ENCODE results near the gene TRAPPC5.
A peak's percentile ranks its signal among the peaks of the same experiment; 100 is the strongest.
"Not testable (repeated sequence)": the region's sequence is repeated elsewhere in the genome, so short reads cannot be mapped to it uniquely, and the experiment has no call there.

TRAPPC5 gene

GRCh38 chr19:7680606-7681339 is at the start of gene TRAPPC5:
TRAPPC5 (plus strand) TSS chr19:7680833; CDS start chr19:7682254, 1,421 bp downstream.
- peak; percentile 76 to 80 for DNase-seq

GRCh38 chr19:7631577-7631976 is 49.1 kb upstream of the TRAPPC5 start:
- DNase-seq: no peak

- DNase-seq: no peak
Measured at GRCh38 chr19:7632340-7633203, 48.1 kb upstream of the TRAPPC5 start.

DNA sequence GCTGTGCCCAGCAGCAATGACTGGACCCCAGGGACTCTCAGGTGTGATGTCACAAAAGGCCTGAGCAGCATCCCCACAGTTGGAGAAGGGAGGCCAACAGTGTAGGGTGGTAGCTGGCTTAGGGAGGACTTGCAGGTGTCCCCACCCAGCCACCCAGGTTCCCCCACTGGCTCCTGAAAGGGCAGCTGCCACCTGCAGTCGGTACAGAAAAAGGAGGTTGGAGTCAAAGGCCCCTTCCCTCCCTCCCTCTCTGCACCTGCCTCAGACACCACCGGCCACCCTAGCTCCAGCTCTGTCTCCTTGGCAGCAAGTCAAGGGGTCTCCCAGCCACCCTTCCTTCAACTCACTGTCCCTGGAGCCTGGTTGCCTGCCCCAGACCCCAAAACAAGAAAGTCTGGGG is 46.9 kb upstream of the TRAPPC5 start, which contains the start of gene PCP2:
Gene PCP2, minus strand, starts transcription at position 22 of the 400 bp plus-strand sequence. CDS start 262 bp downstream, outside the sequence.
- DNase-seq: no peak

DNA sequence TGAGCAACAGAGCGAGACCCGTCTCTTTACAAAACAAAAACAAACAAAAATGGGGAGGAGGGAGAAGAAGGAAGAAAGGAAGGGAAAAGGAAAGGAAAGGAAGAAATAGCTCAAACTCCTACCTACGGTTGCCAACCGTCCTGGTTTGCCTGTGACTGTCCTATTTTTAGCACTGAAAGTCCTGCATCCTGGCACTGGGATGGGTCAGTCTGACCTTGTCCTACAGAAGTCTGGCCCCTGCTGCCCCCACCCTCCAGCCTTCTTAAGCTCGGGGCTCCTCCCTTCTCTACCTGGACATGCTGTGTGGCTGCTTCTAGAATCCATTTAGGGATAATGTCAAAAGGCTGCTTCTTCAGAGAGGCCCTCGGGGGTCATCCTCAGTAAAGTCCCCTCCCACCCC is 45.0 kb upstream of the TRAPPC5 start:
- DNase-seq: no peak

DNA sequence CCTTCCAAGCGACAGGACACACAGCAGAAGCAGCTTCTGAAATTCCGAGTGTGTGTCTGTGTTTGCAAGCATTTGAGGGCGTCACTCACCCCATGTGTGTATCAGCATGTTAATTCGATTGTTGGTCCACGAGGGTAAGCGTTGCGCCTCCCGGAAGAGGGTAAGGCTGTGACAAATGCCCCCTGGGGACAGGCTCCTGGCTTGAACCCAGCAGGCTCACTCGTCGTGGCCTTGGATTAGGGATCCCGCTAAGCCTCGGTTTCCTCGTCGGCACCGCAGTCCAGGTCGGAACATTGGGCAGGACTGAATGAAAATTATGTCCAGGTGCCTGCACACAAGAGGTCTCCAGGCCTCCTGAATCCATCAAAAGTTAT is 44.3 kb upstream of the TRAPPC5 start:
- no peak for DNase-seq

DNA sequence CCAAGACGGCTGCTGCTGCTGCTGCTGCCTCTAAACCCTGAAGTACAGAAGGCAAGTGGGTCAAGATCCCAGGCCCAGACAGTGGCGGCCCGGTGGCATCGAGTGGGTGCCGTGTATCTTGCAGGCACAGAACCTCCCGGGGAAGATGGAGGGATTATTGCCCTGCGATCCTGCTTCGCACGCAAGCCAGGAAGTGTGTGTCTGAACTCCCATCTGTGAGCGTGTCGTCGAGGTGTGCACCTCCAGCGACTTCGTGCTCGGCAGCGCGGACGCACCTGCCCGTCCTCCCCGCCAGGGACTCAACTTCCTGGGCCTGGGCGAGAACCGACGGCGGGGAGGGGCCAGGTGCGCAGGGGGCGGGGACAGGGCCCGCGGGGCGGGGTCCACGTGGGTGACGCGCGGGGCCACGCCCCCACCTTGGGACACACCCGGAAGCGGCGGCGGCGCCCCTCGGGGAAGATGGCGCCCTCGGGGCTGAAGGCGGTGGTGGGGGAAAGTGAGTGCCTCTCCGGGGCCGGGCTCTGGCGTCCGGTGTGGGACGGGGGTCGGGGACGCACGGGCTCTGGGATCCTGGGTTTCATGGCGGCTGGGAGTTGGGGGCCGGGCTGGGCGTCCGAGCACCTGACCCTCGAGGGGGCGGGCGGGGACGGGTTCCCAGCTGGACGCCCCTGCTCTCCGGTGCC is 43.8 kb upstream of the TRAPPC5 start, which contains the start of gene STXBP2:
Gene STXBP2, plus strand, starts transcription at position 420 of the 683 bp plus-strand sequence. Its CDS starts 40 bp downstream, at position 460.
- DNase-seq: peak; percentile 89

DNA sequence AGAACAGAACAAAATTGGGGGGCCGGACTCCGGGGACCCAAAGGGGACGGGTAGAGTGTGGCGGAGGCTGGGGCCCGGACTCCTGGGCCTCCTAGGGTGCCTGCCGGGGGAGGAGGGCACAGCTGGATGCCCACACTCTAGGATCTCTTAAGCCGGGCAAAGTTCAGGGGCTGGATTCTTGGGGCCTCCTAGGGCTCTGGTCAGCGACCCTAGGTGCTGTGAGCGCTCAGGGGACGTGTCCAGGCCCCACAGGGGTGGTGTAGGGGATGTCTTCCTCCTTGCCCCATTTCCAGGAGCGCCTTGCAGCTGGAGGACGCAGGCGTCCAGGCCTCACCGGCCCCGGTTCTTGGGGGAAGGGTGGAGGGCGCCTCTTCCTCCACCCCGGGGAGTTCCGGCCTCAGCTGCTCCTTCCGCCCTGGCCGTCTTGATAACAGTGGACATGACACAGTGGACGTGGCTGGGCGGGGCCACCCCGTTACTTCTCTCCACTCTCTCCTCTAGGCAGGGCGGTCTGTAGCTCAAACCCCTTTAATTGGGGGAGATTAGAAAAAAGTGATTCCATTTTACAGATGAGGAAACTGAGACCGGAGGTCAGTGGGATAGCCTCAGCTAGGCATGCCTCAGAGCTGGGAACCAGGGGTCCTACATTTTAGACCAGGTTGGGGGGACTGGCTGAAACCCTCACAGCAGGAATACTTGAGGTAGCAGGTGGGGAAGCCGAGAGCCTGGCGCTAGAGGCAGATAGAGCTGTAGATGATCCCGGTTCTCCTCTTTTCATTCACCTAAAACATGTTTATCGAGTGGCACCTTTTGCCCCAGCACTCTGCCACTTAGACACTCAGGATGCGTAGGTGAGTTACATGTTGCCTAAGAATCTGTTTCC is 43.0 kb upstream of the TRAPPC5 start:
- no peak for DNase-seq

DNA sequence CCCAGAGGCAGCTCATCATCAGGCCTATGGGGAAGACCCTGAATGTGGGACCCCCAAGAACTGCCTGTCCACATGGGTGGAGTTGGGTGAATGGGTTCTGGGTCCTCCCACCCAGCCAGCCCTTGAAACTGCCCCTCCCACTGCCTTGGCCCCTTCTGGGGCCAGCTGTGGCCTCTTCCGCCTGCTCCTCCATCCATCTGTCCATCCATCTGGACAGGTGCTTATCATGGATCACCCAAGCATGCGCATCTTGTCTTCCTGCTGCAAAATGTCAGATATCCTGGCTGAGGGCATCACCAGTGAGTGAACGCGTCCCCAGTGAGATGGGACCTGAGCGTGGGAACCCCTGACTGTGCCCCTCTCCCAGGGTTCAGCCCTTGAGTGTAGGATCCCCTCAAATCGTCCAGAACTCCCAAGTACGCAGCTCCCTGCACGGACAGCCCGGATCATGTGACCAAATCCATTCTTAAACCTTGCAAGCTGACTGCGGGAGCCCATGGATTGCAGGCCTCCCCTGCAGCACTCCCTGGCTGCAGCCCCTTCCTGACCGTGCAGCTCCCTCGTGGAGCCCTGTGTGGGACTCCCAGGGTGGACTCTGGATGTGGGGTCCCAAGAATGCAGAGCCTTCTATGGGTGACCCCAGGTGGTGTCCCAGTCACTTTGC is 41.7 kb upstream of the TRAPPC5 start:
- DNase-seq: no peak

- DNase-seq: no peak
Measured at GRCh38 chr19:7639863-7640348, 40.7 kb upstream of the TRAPPC5 start.

DNA sequence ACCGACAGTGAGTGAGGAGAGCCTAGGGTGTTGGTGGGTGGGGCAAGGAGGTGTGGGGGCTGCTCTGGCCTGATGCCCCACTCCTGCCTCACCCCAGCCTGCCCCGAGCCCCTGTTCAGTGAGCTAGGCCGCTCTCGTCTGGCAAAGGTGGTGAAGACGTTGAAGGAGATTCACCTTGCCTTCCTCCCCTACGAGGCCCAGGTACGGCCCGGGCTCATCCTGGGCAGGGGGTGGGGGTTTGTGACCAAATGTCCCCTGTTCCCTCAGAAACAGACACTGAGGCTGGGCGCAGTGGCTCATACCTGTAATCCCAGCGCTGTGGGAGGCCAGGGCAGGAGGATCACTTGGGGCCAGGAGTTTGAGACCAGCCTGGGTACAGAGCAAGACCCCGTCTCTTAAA is 39.8 kb upstream of the TRAPPC5 start:
- DNase-seq: no peak

- no peak for DNase-seq
Measured at GRCh38 chr19:7641290-7642276, 39.0 kb upstream of the TRAPPC5 start.

GRCh38 chr19:7642295-7643030 is 38.2 kb upstream of the TRAPPC5 start:
- DNase-seq: no peak

DNA sequence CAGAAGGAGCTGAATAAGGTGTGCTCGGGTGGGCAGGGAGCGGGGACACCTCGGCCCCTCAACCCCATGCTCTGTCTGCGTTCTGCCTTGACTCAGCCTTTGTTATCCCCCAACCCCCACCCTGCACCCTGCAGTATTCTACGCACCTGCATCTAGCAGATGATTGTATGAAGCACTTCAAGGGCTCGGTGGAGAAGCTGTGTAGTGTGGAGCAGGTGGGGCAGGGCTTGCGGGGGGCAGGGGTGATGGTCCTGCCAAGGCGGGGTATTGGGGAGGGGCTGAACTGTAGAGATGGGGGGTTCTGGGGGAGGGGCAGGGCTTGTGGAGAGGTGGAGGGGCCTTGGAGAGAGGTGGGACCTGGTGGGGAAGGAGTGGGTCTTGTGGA is 37.6 kb upstream of the TRAPPC5 start:
- DNase-seq: no peak

- DNase-seq: not testable (repeated sequence)
Measured at GRCh38 chr19:7643629-7644549, 36.7 kb upstream of the TRAPPC5 start.

DNA sequence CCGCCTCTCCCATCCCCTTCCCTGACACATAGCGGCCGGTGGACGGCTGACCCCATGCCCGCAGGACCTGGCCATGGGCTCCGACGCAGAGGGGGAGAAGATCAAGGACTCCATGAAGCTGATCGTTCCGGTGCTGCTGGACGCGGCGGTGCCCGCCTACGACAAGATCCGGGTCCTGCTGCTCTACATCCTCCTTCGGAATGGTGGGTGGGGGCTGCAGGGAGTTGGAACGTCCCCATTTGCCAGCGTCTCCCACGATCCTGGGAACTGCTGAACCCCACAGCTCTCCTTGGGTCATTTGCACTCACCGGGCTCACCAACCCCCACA is 36.1 kb upstream of the TRAPPC5 start:
- DNase-seq: no peak

- DNase-seq: no peak
Measured at GRCh38 chr19:7645163-7645562, 35.5 kb upstream of the TRAPPC5 start.

GRCh38 chr19:7645656-7646425 is 34.8 kb upstream of the TRAPPC5 start:
- DNase-seq: no peak
